Measurements from ENCODE around the gene CDC42SE2.

Gene CDC42SE2

GRCh38 chr5:131299465-131299864 is 35.6 kb downstream of the CDC42SE2 start:
- H3K27ac ChIP-seq (replicated peaks), result no peak overlapping the region
- H3K27me3 ChIP-seq (ENCODE audit: insufficient read depth, poor library complexity, severe bottlenecking), result no peaks in the 10 kb centered on the region
- TF ChIP-seq GABPA (IDR thresholded peaks at IDR 0.05; ENCODE audit: low read depth) (no peak), POLR2AphosphoS5 (IDR thresholded peaks at IDR 0.05; ENCODE audit: low read depth) (no peak), SPI1 (IDR thresholded peaks at IDR 0.05; ENCODE audit: borderline replicate concordance, low read depth) (no peak), CTCF (IDR thresholded peaks at IDR 0.05; ENCODE audit: insufficient read depth, low read length) (no peak), REST (IDR thresholded peaks at IDR 0.05; ENCODE audit: insufficient replicate concordance, low read depth) (no peak)
- no peak overlapping the region for H3K4me3 ChIP-seq (replicated peaks; ENCODE audit: insufficient read depth, low read length)
- DNase-seq (ENCODE audit: low read depth in 1 of 2, low spot score in 1 of 2), result no peak

GRCh38 chr5:131302506-131302905 is 38.7 kb downstream of the CDC42SE2 start:
- H3K4me3 ChIP-seq (replicated peaks; ENCODE audit: insufficient read depth, low read length), result no peak overlapping the region
- no peak for DNase-seq (ENCODE audit: low read depth in 1 of 2, low spot score in 1 of 2)
- TF ChIP-seq CTCF (IDR thresholded peaks at IDR 0.05; ENCODE audit: insufficient read depth, low read length), result no peak
- TF ChIP-seq POLR2AphosphoS5 (IDR thresholded peaks at IDR 0.05; ENCODE audit: low read depth), result no peak
- no peak for TF ChIP-seq SPI1 (IDR thresholded peaks at IDR 0.05; ENCODE audit: borderline replicate concordance, low read depth)
- TF ChIP-seq GABPA (IDR thresholded peaks at IDR 0.05; ENCODE audit: low read depth), result no peak
- no peak for TF ChIP-seq REST (IDR thresholded peaks at IDR 0.05; ENCODE audit: insufficient replicate concordance, low read depth)
- no peak overlapping the region for H3K27ac ChIP-seq (replicated peaks)
- no peaks in the 10 kb centered on the region for H3K27me3 ChIP-seq (ENCODE audit: insufficient read depth, poor library complexity, severe bottlenecking)

GRCh38 chr5:131303537-131303936 is 39.7 kb downstream of the CDC42SE2 start:
- H3K27ac ChIP-seq (replicated peaks), result no peak overlapping the region
- DNase-seq (ENCODE audit: low read depth in 1 of 2, low spot score in 1 of 2), result no peak
- TF ChIP-seq CTCF (IDR thresholded peaks at IDR 0.05; ENCODE audit: insufficient read depth, low read length), result no peak
- TF ChIP-seq POLR2AphosphoS5 (IDR thresholded peaks at IDR 0.05; ENCODE audit: low read depth), result no peak
- no peak for TF ChIP-seq GABPA (IDR thresholded peaks at IDR 0.05; ENCODE audit: low read depth)
- TF ChIP-seq REST (IDR thresholded peaks at IDR 0.05; ENCODE audit: insufficient replicate concordance, low read depth), result no peak
- TF ChIP-seq SPI1 (IDR thresholded peaks at IDR 0.05; ENCODE audit: borderline replicate concordance, low read depth), result no peak
- no peak overlapping the region for H3K4me3 ChIP-seq (replicated peaks; ENCODE audit: insufficient read depth, low read length)
- no peaks in the 10 kb centered on the region for H3K27me3 ChIP-seq (ENCODE audit: insufficient read depth, poor library complexity, severe bottlenecking)
